HG03103 (cell line): Measurements from ENCODE around the gene CLRN1.

ENCODE experiments used
- ATAC-seq: cut with Tn5 transposase; IDR thresholded peaks from one replicate; pipeline ENCODE4 v1.9.1; 2021; ENCODE audit warnings: low read depth; ENCODE audit not compliant: unreplicated experiment

The CLRN1 gene

DNA sequence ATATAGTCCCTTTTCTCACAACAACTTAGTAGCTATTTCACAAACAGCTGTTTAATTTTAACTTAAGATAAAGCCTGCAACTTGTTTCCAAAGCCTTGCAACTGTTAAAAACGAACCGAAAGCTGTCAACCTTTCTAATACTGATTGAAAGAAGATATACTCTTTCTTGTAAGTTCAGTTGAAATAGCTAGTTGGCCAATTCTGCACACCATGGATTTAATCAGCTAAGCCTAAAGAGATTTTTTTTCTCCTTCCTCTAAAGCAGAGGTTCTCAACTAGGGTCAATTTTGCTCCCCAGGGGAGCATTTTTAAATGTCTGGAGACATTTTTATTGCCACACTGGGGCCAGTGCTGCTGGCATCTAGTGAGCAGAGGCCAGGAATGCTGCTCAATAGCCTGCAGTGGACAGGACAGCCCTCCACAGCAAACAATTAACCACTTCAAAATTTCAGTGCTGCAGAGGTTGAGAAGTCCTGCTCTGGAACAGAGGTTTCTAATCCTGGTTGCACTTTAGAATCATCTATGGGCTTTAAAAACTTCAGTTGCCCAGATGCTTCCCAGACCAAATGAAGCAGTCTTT, 93.4 kb downstream of the CLRN1 start:
- no peak for ATAC-seq

- ATAC-seq, result no peak
Measured at GRCh38 chr3:150878290-150878689, 94.2 kb downstream of the CLRN1 start.

DNA sequence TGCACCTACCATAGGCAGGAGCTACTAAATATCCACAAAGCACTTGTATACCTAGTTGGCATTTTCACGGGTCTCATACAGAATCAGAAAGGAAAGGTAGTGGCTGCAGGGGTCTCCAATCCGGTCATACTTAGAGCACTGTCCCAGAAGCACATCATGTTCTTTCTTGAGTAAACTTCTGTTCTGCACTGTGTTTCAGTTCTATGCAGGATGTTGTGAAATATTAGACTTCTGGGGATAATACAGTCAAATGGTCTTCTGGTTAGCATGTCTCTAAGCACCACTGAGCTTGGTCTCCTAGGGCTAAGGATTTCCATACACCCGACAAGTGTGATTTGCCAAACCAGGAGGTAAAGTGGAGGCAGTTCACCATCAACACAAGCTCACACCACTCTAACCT, 95.2 kb downstream of the CLRN1 start:
- no peak for ATAC-seq

- no peak for ATAC-seq
Measured at GRCh38 chr3:150876611-150877265, 95.8 kb downstream of the CLRN1 start.
